Astrocyte (in vitro differentiated cells and primary cell): ENCODE measurements around the gene PANX3. TPM values are rescaled to one million over a fixed set of nuclear protein-coding genes. Genes with fewer than 3 reads are reported as not detected.

ENCODE experiments used
- DNase-seq: peaks from one replicate; pipeline ENCODE4 v3.0.0-alpha.2; 2010; ENCODE audit warnings: low read depth
- FAIRE-seq: peaks from 2 replicates; lab custom pipeline; 2011; peaks lifted over from hg19 to GRCh38; lab: Jason Lieb, UNC
- H2AFZ ChIP-seq: 2 replicates; pipeline ENCODE4 v1.6.0; 2012; ENCODE audit warnings: low read depth, low read length, inconsistent platforms
- H3K27ac ChIP-seq: 2 replicates; pipeline ENCODE4 v1.5.1; 2011; ENCODE audit warnings: low read depth, low read length, inconsistent platforms
- H3K27me3 ChIP-seq: 2 replicates; pipeline ENCODE4 v1.6.0; 2011; ENCODE audit warnings: low read length, inconsistent platforms; ENCODE audit not compliant: insufficient read depth
- H3K36me3 ChIP-seq: 2 replicates; pipeline ENCODE4 v1.5.1; 2011; ENCODE audit warnings: low read length, inconsistent platforms; ENCODE audit not compliant: insufficient read depth
- H3K4me1 ChIP-seq: 2 replicates; pipeline ENCODE4 v1.5.1; 2011; ENCODE audit warnings: low read length, inconsistent platforms; ENCODE audit not compliant: insufficient read depth
- H3K4me2 ChIP-seq: 2 replicates; pipeline ENCODE4 v1.6.0; 2012; ENCODE audit warnings: low read length, inconsistent platforms
- H3K4me3 ChIP-seq: 2 replicates; pipeline ENCODE4 v1.5.1; 2011; ENCODE audit warnings: low read depth, mild to moderate bottlenecking, low read length, inconsistent platforms; ENCODE audit not compliant: insufficient read depth
- H3K79me2 ChIP-seq: 2 replicates; pipeline ENCODE4 v1.6.0; 2012; ENCODE audit warnings: mild to moderate bottlenecking, low read length, inconsistent platforms; ENCODE audit not compliant: insufficient read depth
- H3K9ac ChIP-seq: 2 replicates; pipeline ENCODE4 v1.6.0; 2012; ENCODE audit warnings: mild to moderate bottlenecking, low read length, inconsistent platforms
- H3K9me3 ChIP-seq: 2 replicates; pipeline ENCODE4 v1.5.1; 2012; ENCODE audit warnings: low read depth, mild to moderate bottlenecking, low read length, inconsistent platforms; ENCODE audit not compliant: insufficient read depth
- H4K20me1 ChIP-seq: 2 replicates; pipeline ENCODE4 v1.6.0; 2012; ENCODE audit warnings: low read length, inconsistent platforms; ENCODE audit not compliant: insufficient read depth
- H3K27ac Mint-ChIP-seq: one replicate; pipeline ENCODE4 v1.8.0; 2021; ENCODE audit warnings: mild to moderate bottlenecking, mixed read lengths; ENCODE audit not compliant: unreplicated experiment
- H3K27me3 Mint-ChIP-seq: one replicate; pipeline ENCODE4 v1.8.0; 2021; ENCODE audit warnings: low read depth, mixed read lengths; ENCODE audit not compliant: unreplicated experiment
- H3K36me3 Mint-ChIP-seq: one replicate; pipeline ENCODE4 v1.8.0; 2021; ENCODE audit warnings: low read depth, mixed read lengths; ENCODE audit not compliant: unreplicated experiment
- H3K4me1 Mint-ChIP-seq: one replicate; pipeline ENCODE4 v1.8.0; 2021; ENCODE audit warnings: low read depth, mixed read lengths; ENCODE audit not compliant: unreplicated experiment
- H3K4me3 Mint-ChIP-seq: one replicate; pipeline ENCODE4 v1.8.0; 2021; ENCODE audit warnings: mild to moderate bottlenecking, moderate library complexity, mixed read lengths; ENCODE audit not compliant: unreplicated experiment
- H3K9me3 Mint-ChIP-seq: one replicate; pipeline ENCODE4 v1.8.0; 2021; ENCODE audit warnings: mild to moderate bottlenecking, mixed read lengths; ENCODE audit not compliant: unreplicated experiment
- EZH2 ChIP-seq: IDR thresholded peaks from 2 replicates; pipeline ENCODE4 v1.6.1; 2012; ENCODE audit warnings: mild to moderate bottlenecking, low read length, inconsistent platforms; ENCODE audit not compliant: insufficient read depth
- total RNA-seq: library from RNA; stranded (reverse); gene quantifications from 2 replicates; pipeline ENCODE4 v1.2.1, GENCODE V29; 2021
- TF ChIP-seq, protein P1 (sequence below): IDR thresholded peaks from 2 replicates; pipeline ENCODE4 v1.5.1; 2011; ENCODE audit warnings: low read depth, mild to moderate bottlenecking, inconsistent platforms, low read length, moderate library complexity; ENCODE audit not compliant: insufficient read depth

The PANX3 gene
- total RNA-seq, 1 donor from 2014 or later, result not detected

DNA sequence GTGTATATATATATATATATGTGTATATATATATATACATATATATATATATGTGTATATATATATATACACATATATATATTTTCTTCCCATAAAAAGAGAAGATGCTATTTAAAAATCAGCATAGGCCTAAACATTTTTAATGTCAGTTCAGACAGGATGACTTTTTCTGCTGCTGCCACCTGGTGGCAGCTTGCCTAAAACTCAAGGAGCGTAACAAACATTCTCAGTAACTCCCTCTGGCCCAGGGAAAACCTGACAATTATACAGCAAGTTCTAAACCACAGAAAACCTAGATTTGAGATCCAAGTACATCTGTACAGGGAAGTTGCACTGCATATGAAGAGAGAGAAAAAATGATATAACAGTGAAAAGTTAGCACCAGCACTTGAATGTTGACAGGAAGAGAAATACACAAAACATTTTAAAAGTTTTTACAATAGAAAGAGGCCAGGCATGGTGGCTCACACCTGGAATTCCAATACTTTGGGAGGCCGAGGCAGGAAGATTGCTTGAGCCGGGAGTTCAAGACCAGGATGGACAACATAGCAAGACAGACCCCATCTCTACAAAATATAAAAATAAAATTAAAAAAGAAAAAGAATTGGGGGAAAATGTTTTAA is 24.9 kb upstream of the PANX3 start:
- Histone ChIP-seq H3K9ac (no peak overlapping the region), H3K27me3 (no peaks in the 10 kb centered on the region), H3K27ac (no peak overlapping the region), H2AFZ (no peak overlapping the region), H3K4me2 (no peak overlapping the region), H3K4me1 (no peaks in the 10 kb centered on the region), H4K20me1 (no peaks in the 10 kb centered on the region), H3K9me3 (no peaks in the 10 kb centered on the region), H3K4me3 (no peak overlapping the region), H3K79me2 (no peaks in the 10 kb centered on the region), H3K36me3 (no peaks in the 10 kb centered on the region)
- FAIRE-seq (no peak), DNase-seq (peak; percentile 16)
- Mint-ChIP-seq H3K36me3 (no peaks in the 10 kb centered on the region), H3K4me3 (no peak overlapping the region), H3K9me3 (no peaks in the 10 kb centered on the region), H3K4me1 (no peaks in the 10 kb centered on the region), H3K27me3 (peaks cover 8% of the 10 kb centered on the region), H3K27ac (no peak overlapping the region)
- TF ChIP-seq EZH2, result no peak
- TF ChIP-seq, protein P1, sequence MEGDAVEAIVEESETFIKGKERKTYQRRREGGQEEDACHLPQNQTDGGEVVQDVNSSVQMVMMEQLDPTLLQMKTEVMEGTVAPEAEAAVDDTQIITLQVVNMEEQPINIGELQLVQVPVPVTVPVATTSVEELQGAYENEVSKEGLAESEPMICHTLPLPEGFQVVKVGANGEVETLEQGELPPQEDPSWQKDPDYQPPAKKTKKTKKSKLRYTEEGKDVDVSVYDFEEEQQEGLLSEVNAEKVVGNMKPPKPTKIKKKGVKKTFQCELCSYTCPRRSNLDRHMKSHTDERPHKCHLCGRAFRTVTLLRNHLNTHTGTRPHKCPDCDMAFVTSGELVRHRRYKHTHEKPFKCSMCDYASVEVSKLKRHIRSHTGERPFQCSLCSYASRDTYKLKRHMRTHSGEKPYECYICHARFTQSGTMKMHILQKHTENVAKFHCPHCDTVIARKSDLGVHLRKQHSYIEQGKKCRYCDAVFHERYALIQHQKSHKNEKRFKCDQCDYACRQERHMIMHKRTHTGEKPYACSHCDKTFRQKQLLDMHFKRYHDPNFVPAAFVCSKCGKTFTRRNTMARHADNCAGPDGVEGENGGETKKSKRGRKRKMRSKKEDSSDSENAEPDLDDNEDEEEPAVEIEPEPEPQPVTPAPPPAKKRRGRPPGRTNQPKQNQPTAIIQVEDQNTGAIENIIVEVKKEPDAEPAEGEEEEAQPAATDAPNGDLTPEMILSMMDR, result peak; percentile 73

- Histone ChIP-seq H4K20me1 (no peaks in the 10 kb centered on the region), H3K79me2 (no peaks in the 10 kb centered on the region), H3K4me2 (no peak overlapping the region), H3K27ac (no peak overlapping the region), H2AFZ (no peak overlapping the region), H3K4me1 (no peaks in the 10 kb centered on the region), H3K4me3 (no peak overlapping the region), H3K36me3 (no peaks in the 10 kb centered on the region), H3K9ac (no peak overlapping the region), H3K9me3 (no peaks in the 10 kb centered on the region), H3K27me3 (no peaks in the 10 kb centered on the region)
- H3K36me3 Mint-ChIP-seq, result no peaks in the 10 kb centered on the region
- H3K27ac Mint-ChIP-seq, result no peak overlapping the region
- H3K9me3 Mint-ChIP-seq, result no peaks in the 10 kb centered on the region
- FAIRE-seq (no peak), DNase-seq (no peak)
- no peak overlapping the region for H3K4me3 Mint-ChIP-seq
- H3K27me3 Mint-ChIP-seq, result peaks cover 5% of the 10 kb centered on the region
- TF ChIP-seq, protein P1, result no peak
- no peak for TF ChIP-seq EZH2
- no peaks in the 10 kb centered on the region for H3K4me1 Mint-ChIP-seq
These were observed 19.8 kb upstream of the PANX3 start for GRCh38 chr11:124591430-124591829.

GRCh38 chr11:124592627-124593026 is 18.6 kb upstream of the PANX3 start:
- no peak overlapping the region for H3K27ac ChIP-seq
- no peak overlapping the region for H3K9ac ChIP-seq
- no peak overlapping the region for H3K4me3 ChIP-seq
- H3K4me1 Mint-ChIP-seq, result no peaks in the 10 kb centered on the region
- no peak for DNase-seq
- H3K36me3 Mint-ChIP-seq, result no peaks in the 10 kb centered on the region
- no peaks in the 10 kb centered on the region for H3K36me3 ChIP-seq
- TF ChIP-seq EZH2, result no peak
- TF ChIP-seq, protein P1, result no peak
- no peak overlapping the region for H3K27ac Mint-ChIP-seq
- H3K27me3 ChIP-seq, result peaks cover 5% of the 10 kb centered on the region
- peaks cover 3% of the 10 kb centered on the region for H3K27me3 Mint-ChIP-seq
- H3K9me3 Mint-ChIP-seq, result no peaks in the 10 kb centered on the region
- H3K4me1 ChIP-seq, result no peaks in the 10 kb centered on the region
- no peak overlapping the region for H3K4me3 Mint-ChIP-seq
- no peak for FAIRE-seq
- H4K20me1 ChIP-seq, result no peaks in the 10 kb centered on the region
- no peak overlapping the region for H2AFZ ChIP-seq
- no peaks in the 10 kb centered on the region for H3K9me3 ChIP-seq
- no peaks in the 10 kb centered on the region for H3K79me2 ChIP-seq
- H3K4me2 ChIP-seq, result no peak overlapping the region
